ENCODE measurements around the gene MITF.

- TF ChIP-seq CTCF (IDR thresholded peaks at IDR 0.05; ENCODE audit: low read depth, low read length, poor library complexity, severe bottlenecking): no peak
- no peak for TF ChIP-seq EZH2phosphoT487 (IDR thresholded peaks at IDR 0.05; ENCODE audit: borderline replicate concordance, low read length)
Measured at GRCh38 chr3:69961706-69962439, 222.6 kb downstream of the MITF start.
